ENCODE data around the gene CRYGN. TPM values are rescaled to one million over a fixed set of nuclear protein-coding genes. Genes with fewer than 3 reads are reported as not detected.

Gene CRYGN
- total and polyA plus RNA-seq, 9 of the 15 experiments (the other 6 are each of a cell fraction or from before 2014, with no cell fraction given): not detected

DNA sequence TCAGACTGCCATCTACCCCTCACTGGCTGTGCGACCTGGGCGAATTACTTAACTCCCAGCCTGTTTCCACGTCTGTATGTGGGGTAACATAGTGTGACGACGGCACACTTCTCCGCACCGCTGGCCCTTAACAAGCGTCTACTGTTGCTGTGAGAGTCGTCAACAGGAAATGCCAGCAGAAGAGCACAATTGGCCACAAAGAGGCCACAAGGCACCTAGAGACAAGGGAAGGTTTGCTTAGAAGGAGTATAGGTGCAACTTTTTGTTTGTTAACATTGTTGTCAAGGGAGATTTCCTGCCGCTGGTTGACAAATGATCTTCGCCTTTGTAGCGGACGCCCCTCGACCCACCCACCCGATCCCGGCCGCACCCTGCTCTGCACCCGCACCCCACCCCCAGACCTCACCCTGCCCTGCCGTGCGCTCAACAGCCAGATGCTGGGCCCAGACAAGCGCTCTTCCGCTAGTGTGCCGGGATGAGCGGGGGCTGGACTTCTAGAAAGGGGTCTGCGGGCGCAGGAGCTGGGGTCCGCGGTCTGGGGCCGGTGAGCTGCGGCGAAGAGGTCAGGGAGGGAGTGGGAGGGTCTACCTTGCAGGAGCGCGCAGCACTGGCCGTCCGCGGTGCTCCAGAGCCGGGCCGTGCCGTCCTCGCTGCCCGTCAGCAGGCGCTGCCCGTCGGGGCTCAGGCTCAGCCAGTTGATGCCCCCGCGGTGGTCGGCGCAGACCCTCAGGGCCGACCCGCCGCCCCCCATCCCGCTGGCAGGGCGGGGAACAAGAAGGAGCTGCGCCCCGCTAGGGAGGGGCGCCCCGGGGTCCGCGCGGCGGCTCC is 30.9 kb downstream of the CRYGN start (continued):
- TF ChIP-seq, protein P1, sequence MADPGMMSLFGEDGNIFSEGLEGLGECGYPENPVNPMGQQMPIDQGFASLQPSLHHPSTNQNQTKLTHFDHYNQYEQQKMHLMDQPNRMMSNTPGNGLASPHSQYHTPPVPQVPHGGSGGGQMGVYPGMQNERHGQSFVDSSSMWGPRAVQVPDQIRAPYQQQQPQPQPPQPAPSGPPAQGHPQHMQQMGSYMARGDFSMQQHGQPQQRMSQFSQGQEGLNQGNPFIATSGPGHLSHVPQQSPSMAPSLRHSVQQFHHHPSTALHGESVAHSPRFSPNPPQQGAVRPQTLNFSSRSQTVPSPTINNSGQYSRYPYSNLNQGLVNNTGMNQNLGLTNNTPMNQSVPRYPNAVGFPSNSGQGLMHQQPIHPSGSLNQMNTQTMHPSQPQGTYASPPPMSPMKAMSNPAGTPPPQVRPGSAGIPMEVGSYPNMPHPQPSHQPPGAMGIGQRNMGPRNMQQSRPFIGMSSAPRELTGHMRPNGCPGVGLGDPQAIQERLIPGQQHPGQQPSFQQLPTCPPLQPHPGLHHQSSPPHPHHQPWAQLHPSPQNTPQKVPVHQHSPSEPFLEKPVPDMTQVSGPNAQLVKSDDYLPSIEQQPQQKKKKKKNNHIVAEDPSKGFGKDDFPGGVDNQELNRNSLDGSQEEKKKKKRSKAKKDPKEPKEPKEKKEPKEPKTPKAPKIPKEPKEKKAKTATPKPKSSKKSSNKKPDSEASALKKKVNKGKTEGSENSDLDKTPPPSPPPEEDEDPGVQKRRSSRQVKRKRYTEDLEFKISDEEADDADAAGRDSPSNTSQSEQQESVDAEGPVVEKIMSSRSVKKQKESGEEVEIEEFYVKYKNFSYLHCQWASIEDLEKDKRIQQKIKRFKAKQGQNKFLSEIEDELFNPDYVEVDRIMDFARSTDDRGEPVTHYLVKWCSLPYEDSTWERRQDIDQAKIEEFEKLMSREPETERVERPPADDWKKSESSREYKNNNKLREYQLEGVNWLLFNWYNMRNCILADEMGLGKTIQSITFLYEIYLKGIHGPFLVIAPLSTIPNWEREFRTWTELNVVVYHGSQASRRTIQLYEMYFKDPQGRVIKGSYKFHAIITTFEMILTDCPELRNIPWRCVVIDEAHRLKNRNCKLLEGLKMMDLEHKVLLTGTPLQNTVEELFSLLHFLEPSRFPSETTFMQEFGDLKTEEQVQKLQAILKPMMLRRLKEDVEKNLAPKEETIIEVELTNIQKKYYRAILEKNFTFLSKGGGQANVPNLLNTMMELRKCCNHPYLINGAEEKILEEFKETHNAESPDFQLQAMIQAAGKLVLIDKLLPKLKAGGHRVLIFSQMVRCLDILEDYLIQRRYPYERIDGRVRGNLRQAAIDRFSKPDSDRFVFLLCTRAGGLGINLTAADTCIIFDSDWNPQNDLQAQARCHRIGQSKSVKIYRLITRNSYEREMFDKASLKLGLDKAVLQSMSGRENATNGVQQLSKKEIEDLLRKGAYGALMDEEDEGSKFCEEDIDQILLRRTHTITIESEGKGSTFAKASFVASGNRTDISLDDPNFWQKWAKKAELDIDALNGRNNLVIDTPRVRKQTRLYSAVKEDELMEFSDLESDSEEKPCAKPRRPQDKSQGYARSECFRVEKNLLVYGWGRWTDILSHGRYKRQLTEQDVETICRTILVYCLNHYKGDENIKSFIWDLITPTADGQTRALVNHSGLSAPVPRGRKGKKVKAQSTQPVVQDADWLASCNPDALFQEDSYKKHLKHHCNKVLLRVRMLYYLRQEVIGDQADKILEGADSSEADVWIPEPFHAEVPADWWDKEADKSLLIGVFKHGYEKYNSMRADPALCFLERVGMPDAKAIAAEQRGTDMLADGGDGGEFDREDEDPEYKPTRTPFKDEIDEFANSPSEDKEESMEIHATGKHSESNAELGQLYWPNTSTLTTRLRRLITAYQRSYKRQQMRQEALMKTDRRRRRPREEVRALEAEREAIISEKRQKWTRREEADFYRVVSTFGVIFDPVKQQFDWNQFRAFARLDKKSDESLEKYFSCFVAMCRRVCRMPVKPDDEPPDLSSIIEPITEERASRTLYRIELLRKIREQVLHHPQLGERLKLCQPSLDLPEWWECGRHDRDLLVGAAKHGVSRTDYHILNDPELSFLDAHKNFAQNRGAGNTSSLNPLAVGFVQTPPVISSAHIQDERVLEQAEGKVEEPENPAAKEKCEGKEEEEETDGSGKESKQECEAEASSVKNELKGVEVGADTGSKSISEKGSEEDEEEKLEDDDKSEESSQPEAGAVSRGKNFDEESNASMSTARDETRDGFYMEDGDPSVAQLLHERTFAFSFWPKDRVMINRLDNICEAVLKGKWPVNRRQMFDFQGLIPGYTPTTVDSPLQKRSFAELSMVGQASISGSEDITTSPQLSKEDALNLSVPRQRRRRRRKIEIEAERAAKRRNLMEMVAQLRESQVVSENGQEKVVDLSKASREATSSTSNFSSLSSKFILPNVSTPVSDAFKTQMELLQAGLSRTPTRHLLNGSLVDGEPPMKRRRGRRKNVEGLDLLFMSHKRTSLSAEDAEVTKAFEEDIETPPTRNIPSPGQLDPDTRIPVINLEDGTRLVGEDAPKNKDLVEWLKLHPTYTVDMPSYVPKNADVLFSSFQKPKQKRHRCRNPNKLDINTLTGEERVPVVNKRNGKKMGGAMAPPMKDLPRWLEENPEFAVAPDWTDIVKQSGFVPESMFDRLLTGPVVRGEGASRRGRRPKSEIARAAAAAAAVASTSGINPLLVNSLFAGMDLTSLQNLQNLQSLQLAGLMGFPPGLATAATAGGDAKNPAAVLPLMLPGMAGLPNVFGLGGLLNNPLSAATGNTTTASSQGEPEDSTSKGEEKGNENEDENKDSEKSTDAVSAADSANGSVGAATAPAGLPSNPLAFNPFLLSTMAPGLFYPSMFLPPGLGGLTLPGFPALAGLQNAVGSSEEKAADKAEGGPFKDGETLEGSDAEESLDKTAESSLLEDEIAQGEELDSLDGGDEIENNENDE (IDR thresholded peaks at IDR 0.05; ENCODE audit: low read depth, low read length): no peak
